Hematopoietic multipotent progenitor cell (in vitro differentiated cells): ENCODE measurements around the gene TCOF1. TPM values are rescaled to one million over a fixed set of nuclear protein-coding genes. Genes with fewer than 3 reads are reported as not detected.
"Not testable (repeated sequence)": the region's sequence is repeated elsewhere in the genome, so short reads cannot be mapped to it uniquely, and the experiment has no call there.

Experiments used
- DNase-seq, 3 donors: peaks; one replicate each; pipeline ENCODE4 v3.0.0-alpha.2; 2011 to 2015; ENCODE audit warnings: low read depth in 2 of 3, low spot score in 2 of 3
- total RNA-seq: library from RNA; depleted of rRNA; stranded (reverse); fragments of >200 nt; gene quantifications from one replicate; pipeline ENCODE4 v1.2.3, GENCODE V29; 2012

TCOF1 gene
- total RNA-seq, 1 donor, result 25.6 TPM

- DNase-seq, result not testable (repeated sequence)
These were observed 56.6 kb downstream of the TCOF1 start for GRCh38 chr5:150413902-150414790.

GRCh38 chr5:150419630-150420270 is 62.3 kb downstream of the TCOF1 start:
- peak in 1 of 3 donors; percentile 67 for DNase-seq

DNA sequence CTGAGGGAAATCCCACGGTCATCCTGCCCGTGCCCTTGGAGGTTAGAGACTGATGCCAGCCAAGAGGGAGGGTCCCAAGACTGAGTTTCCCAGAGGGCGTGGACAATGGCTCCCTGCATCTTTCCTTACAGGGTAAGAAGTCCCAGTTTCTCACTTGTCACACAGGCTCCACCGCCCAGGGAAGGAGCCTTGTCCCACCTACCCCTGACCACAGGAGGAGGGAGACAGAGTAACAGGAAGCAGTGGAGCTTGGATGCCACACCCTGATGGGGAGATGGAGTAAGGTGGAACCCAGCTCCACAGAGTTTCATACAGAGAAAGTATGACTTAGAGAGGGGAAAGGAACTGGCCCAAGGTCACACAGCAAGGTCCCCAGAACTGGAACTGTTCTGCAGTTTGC is 64.6 kb downstream of the TCOF1 start:
- DNase-seq, result no peak

DNA sequence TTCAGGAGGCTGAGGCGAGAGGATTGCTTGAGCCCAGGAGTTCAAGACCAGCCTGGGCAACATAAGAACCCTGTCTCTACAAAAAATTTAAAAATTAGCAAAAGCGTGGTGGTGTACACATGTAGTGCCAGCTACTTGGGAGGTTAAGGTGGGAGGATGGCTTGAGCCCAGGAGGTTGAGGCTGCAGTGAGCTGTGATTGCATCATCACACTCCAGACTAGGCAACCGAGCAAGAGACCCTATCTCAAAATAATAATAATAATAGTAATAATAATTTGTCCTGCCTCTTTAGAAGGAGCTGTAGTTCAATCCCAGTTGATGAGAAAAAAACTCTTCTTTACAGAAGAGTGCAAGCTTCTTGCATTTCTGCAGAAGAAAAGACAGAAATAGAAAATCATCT is 65.3 kb downstream of the TCOF1 start:
- no peak for DNase-seq

DNA sequence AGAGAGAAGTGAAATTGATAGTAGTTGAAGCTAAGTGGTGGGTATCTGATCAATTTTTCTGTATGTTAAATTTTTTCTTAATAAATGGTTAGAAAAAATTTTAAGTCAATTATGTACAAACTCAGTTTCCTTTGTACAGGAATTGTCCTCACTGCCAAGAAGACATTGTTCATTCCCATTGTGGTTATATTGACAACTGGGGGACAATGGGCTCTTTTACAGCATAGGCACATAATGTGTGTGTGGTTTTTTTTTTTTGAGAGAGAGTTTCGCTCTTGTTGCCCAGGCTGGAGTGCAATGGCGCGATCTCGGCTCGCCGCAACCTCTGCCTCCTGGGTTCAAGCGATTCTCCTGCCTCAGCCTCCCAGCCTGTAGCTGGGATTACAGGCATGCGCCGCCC is 68.7 kb downstream of the TCOF1 start:
- not testable (repeated sequence) for DNase-seq

DNA sequence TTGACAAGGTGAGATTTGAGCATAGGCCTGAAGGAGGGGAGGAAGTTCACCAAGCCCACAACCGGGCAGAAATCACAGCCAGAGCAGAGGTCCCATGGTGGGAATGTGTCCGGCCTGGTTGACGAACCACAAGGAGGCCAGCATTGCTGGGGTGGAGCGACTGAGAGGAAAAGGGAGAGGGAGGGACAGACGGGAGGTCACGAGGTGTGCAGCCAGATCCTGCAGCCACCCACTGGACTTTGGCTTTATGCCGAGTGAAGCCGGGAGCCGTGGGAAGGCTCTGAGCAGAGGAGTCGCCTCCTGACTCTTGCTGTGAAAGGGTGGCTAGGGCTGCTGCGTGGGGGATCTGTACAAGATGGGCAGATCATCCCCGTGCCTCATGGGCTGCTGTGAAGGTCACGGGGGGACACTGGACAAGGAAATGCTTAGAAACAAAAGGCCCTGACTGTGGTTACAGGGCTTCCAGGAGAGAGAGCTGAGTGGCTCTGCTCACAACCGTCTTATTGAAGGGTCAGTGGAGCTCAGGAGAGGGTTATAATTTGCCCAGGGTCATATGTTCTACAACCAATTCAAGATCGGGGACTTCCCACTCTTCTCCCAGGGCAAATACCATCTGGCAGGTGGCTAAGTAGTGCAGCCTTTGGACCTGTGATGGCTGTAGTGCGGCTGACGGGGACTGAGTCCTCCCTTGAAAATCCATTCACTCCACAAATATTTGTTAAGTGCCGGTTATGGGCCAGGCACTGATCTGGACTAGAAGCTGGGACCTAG is 70.8 kb downstream of the TCOF1 start:
- no peak for DNase-seq

GRCh38 chr5:150428978-150429377 is 71.5 kb downstream of the TCOF1 start:
- DNase-seq, result no peak

- no peak for DNase-seq
These were observed 71.9 kb downstream of the TCOF1 start for GRCh38 chr5:150429410-150429873.

- DNase-seq, result no peak
These were observed 73.6 kb downstream of the TCOF1 start for GRCh38 chr5:150431048-150431447.

- no peak for DNase-seq
These were observed 74.1 kb downstream of the TCOF1 start for GRCh38 chr5:150431574-150431973.

GRCh38 chr5:150434464-150434863 is 77.0 kb downstream of the TCOF1 start:
- no peak for DNase-seq

DNA sequence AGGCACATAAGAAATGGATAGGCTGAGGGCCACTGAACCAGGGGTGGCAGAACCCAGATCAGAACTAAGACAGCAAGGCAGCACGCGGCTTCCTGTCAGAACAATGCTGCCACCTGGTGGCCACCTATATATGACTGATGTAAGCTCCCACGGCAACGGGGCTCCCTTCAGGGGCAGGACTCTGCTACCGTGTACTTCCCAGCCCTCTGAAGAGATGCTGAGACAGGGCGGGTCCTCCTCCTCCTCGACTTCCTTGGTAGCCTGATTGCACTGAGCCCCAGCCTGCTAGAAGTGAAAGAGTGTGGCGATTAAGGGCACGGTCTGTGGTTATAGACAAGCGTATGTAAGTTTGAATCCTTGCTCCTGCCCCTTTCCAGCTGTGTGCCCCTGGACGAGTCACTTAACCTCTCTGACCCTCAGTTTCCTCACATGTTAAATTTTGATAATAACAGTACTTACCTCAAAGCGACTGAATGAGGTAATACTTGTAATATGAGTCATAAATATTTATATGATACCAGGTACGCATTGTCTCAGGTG is 78.7 kb downstream of the TCOF1 start:
- peak; percentile 85 to 91 (median 88) for DNase-seq

- DNase-seq, result peak in 1 of 3 donors; percentile 27
These were observed 81.5 kb downstream of the TCOF1 start for GRCh38 chr5:150438873-150439546.

DNA sequence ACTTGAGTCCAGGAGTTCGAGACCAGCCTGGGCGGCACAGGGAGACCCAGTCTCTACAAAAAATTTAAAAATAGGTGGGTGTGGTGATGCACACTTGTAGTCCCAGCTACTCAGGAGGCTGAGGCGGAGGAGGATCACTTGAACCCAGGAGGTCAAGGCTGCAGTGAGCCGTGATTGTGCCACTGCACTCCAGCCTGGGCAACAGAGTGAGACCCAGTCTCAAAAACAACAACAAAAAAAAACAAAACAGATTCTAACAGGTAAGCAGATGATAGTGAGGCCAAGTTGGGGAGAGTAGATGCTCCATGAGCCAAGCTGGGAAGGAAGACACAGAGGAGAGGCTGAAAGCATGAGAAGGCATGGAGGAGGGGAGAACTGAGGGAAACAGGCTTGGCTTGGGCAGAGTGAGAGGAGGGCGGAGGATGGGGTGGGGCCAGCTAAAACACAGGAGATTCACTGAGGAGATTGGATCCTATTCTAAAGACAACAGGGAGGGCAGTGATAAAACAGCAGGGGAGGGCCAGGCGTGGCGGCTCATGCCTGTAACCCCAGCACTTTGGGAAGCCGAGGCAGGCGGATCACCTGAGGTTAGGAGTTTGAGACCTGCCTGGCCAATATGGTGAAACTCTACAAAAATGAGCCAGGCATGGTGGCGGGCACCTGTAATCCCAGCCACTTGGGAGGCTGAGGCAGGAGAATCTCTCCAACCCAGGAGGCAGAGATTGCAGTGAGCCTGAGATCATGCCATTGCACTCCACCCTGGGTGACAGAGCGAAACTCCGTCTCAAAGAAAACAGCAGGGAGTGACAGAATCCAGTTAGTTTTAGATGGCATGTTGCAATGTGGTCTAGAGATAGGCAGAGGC is 83.7 kb downstream of the TCOF1 start:
- DNase-seq, result no peak

GRCh38 chr5:150441813-150442698 is 84.6 kb downstream of the TCOF1 start:
- DNase-seq, result no peak

- DNase-seq, result no peak
These were observed 85.2 kb downstream of the TCOF1 start for GRCh38 chr5:150442699-150443080.

DNA sequence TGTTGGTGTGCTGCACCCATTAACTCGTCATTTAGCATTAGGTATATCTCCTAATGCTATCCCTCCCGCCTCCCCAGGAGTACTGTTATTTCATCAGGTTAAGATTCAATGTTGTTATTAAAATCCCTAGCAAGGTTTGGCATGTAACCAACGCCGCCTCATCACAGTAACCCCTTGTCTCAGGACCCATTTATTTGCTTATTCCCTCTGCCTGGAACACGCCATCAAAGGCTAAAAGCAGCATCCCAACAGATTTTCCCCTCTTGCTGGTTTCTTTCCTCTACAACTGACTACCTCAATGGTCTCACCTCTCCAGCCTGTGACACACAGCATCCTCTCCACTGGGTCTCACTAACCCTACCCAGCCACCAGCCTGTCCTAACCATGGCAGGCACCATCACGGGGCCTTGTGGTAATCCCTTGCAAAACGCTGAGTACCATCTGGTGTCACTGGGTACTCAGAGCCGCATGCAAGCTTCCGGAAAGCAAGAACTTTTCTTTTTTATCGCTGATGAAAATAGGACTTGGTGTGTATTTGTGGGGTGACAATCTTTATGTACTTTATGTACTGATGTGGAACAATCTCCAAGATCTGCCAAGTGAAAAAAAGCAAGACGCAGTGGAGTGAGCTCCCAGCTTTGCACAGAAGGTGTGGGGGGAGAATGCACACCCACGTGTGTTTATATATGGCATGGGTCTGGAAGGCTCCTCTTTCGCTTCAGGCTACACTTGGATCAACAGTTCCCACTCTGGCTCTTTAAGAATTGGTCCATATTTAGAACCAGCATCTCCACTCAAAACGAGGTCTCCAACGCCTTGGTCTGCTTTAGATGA is 86.0 kb downstream of the TCOF1 start:
- DNase-seq, result no peak

GRCh38 chr5:150444770-150445169 is 87.3 kb downstream of the TCOF1 start:
- no peak for DNase-seq
